Measurements from ENCODE around the gene ABCB8. TPM values are rescaled to one million over a fixed set of nuclear protein-coding genes. Genes with fewer than 3 reads are reported as not detected.

Gene ABCB8
- total and polyA plus RNA-seq, 4 donors, result 12.4 to 30.2 (median 22.5) TPM

- Histone ChIP-seq H3K9ac (ENCODE audit: low read depth in 1 of 2, low read length in 2 of 2) (no peak overlapping the region), H3K4me3 (ENCODE audit: low read depth in 1 of 3, low read length in 3 of 3) (no peak overlapping the region), H3K4me1 (ENCODE audit: control insufficient read depth in 4 of 4, insufficient read depth in 4 of 4, low read length in 3 of 4) (no peaks in the 10 kb centered on the region), H3K27me3 (ENCODE audit: control insufficient read depth in 4 of 4, insufficient read depth in 4 of 4, low read length in 3 of 4) (no peaks in the 10 kb centered on the region), H3K9me3 (ENCODE audit: control insufficient read depth in 4 of 4, low read length in 3 of 4) (no peaks in the 10 kb centered on the region), H3K36me3 (ENCODE audit: control insufficient read depth in 4 of 4, insufficient read depth in 3 of 4, low read depth in 1 of 4, low read length in 3 of 4) (peaks cover 47 to 93% (median 52%) of the 10 kb centered on the region in 4 donors), H3K27ac (ENCODE audit: low read depth in 1 of 2, low read length in 2 of 2) (no peak overlapping the region)
- DNase-seq (ENCODE audit: low spot score), result no peak
- TF ChIP-seq HNF4G (IDR thresholded peaks at IDR 0.05), result no peak
- 95% methylated on average over 39 of the region's 39 CpGs for WGBS
These were observed 43.0 kb downstream of the ABCB8 start for GRCh38 chr7:151071032-151071866.

- Histone ChIP-seq H3K9ac (ENCODE audit: low read depth in 1 of 2, low read length in 2 of 2) (no peak overlapping the region), H3K36me3 (ENCODE audit: control insufficient read depth in 4 of 4, insufficient read depth in 3 of 4, low read depth in 1 of 4, low read length in 3 of 4) (peaks cover 33 to 75% (median 46%) of the 10 kb centered on the region in 4 donors), H3K27ac (ENCODE audit: low read depth in 1 of 2, low read length in 2 of 2) (no peak overlapping the region), H3K4me1 (ENCODE audit: control insufficient read depth in 4 of 4, insufficient read depth in 4 of 4, low read length in 3 of 4) (peaks cover 0 to 8% (median 2%) of the 10 kb centered on the region in 4 donors), H3K9me3 (ENCODE audit: control insufficient read depth in 4 of 4, low read length in 3 of 4) (no peaks in the 10 kb centered on the region), H3K27me3 (ENCODE audit: control insufficient read depth in 4 of 4, insufficient read depth in 4 of 4, low read length in 3 of 4) (no peaks in the 10 kb centered on the region), H3K4me3 (ENCODE audit: low read depth in 1 of 3, low read length in 3 of 3) (no peak overlapping the region)
- no peak for TF ChIP-seq REST (IDR thresholded peaks at IDR 0.05)
- no peak for TF ChIP-seq FOXA1 (IDR thresholded peaks at IDR 0.05)
- no peak for TF ChIP-seq JUND (IDR thresholded peaks at IDR 0.05)
- TF ChIP-seq HNF4A (conservative IDR thresholded peaks at IDR 0.05), result no peak
- TF ChIP-seq MAX (IDR thresholded peaks at IDR 0.05), result no peak
- TF ChIP-seq RXRA (IDR thresholded peaks at IDR 0.05), result no peak
- TF ChIP-seq NR2F2 (IDR thresholded peaks at IDR 0.05), result no peak
- no peak for TF ChIP-seq HNF4G (IDR thresholded peaks at IDR 0.05)
- no peak for TF ChIP-seq SP1 (IDR thresholded peaks at IDR 0.05)
- no peak for TF ChIP-seq YY1 (IDR thresholded peaks at IDR 0.05)
- no peak for TF ChIP-seq CTCF (IDR thresholded peaks at IDR 0.05; ENCODE audit: low read depth, low read length, missing input control)
- no peak for TF ChIP-seq FOXA2 (IDR thresholded peaks at IDR 0.05)
- TF ChIP-seq ZBTB33 (IDR thresholded peaks at IDR 0.05), result no peak
- TF ChIP-seq ATF3 (IDR thresholded peaks at IDR 0.05), result no peak
- no peak for TF ChIP-seq GABPA (IDR thresholded peaks at IDR 0.05 in 1 of 2, conservative IDR thresholded peaks at IDR 0.05 in 1 of 2)
- no peak for TF ChIP-seq RAD21 (IDR thresholded peaks at IDR 0.05)
- TF ChIP-seq EGR1 (IDR thresholded peaks at IDR 0.05; ENCODE audit: low read depth in 2 of 2), result no peak
- no peak for TF ChIP-seq TAF1 (conservative IDR thresholded peaks at IDR 0.05)
- WGBS, result 90% methylated on average over 17 of the region's 17 CpGs
- no peak for DNase-seq (ENCODE audit: low spot score)
These were observed 45.7 kb downstream of the ABCB8 start for GRCh38 chr7:151073990-151074389.

Measured in liver (tissue), 9 donors.